IPS DF 19.7 (cell line): ENCODE results near the gene RBM6.
"Not testable (repeated sequence)": the region's sequence is repeated elsewhere in the genome, so short reads cannot be mapped to it uniquely, and the experiment has no call there.

Experiments used
- DNase-seq: peaks from one replicate; pipeline ENCODE4 v3.0.0-alpha.2; 2013; ENCODE audit warnings: low read depth, low spot score

RBM6 gene

GRCh38 chr3:49972656-49973055 is 32.7 kb downstream of the RBM6 start:
- DNase-seq: no peak

GRCh38 chr3:49976942-49977341 is 37.0 kb downstream of the RBM6 start:
- DNase-seq: no peak

GRCh38 chr3:49984394-49984793 is 44.4 kb downstream of the RBM6 start:
- DNase-seq: no peak

DNA sequence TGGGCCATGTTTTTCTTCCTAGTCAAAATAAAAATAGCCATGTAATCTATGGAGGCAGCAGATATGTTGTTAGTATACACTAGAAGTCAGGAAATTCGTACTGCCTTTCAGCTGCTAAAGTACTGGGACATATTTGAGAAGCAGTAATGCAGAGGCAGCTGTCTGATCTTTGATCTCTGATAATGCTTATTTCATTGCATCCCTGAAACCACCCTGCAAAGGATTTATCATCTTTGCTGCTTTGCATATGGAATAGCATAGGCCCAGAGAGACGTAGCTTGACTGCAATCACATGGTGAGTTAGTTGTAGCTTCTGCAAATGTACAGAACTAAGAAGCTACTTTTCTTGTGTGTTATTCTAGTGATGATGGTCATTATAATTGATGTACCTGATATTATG is 52.4 kb downstream of the RBM6 start:
- no peak for DNase-seq

DNA sequence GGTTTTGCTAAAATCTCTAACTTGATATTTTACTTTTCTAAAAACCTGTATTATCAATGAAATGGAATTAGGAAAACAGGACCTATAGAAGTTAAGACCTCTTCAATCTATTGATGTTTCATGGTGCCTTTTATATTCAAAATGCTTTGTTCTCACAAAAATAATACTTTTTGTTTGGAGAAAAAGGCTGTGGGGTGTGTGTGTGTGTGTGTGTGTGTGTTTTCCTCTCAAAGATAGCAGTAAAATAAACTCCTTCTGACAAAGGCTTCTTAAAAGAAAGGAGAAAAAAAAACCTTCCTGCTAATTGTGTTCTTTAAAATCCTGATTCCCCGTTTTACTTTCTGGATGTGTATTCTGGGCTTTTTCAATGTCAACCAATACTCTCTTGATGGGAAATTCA is 54.5 kb downstream of the RBM6 start:
- DNase-seq: no peak

GRCh38 chr3:49996016-49996415 is 56.1 kb downstream of the RBM6 start:
- DNase-seq: no peak

GRCh38 chr3:49997862-49998261 is 57.9 kb downstream of the RBM6 start:
- DNase-seq: no peak

GRCh38 chr3:49998326-49998725 is 58.4 kb downstream of the RBM6 start:
- no peak for DNase-seq

DNA sequence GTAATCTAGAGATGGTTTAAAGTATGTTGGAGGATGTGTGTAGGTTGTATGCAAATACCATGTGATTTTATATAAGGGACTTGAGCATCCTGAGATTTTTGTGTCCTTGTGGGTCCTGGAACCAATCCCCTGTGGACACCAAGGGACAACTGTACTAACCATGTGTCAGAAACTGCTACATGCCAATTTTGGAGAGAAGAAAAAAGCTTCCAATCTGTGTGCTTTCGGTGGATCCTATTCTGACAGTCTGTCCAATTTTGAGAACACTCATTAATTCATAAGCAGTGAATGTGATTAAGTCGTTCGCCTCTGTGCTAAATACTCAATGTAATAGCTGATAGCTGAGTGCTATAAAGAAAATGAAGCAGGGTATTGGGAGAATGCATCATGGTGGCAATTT is 61.6 kb downstream of the RBM6 start:
- no peak for DNase-seq

GRCh38 chr3:50003216-50003615 is 63.3 kb downstream of the RBM6 start:
- no peak for DNase-seq

DNA sequence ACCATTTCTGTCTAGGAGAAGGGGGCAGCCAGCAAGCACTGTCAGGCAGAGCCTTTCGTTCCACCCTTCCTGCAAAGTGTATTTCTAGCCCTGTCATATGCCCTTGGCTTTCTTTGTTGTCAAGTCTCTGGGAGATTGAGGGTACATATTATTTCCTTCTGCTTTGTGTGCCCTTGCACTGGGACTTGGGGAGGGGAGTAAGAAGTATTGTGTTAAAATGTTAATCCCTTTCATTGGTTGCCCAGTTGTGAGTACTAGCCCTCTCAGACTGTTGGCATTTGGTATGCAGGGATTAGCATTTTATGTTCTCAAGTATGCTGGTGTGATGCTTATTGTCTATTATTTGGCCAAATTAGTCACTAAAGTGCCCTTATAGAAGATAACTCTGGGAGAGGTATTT is 63.9 kb downstream of the RBM6 start:
- DNase-seq: no peak

DNA sequence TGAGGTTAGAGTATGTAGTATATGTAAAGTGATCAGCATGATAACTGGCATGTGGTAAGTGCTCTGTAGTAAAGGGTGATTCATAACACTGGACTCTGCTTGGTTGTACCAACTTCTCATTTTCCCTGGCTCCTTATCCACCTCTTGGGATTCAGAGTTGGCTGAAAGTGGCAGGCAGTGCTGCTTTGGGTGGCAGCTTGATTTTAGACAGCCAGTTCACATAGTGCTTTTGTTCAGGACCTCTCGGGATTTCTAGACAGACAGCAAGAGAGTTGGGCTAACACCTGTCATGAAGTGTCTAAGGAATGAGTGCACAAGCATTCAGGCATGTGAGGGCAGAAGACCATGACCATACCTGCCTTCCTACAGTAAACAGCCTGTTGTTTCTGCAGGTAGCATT is 69.0 kb downstream of the RBM6 start:
- DNase-seq: no peak

DNA sequence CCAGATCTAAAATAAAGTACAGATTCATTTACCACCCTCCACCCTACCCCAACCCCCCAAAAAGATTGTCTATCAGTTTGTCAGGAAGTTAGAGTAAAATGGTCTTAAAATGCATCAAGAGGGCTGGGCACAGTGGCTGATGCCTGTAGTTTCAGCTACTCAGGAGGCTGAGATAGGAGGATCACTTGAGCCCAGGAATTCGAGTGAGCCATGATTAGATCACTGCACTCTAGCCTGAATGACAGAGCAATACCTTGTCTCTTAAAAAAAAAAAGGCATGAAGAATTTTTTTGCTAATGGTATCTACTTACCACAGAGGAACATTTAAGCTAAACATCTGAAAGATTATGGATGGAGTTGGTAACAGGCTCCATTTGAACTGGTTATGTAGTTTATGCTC is 71.0 kb downstream of the RBM6 start:
- no peak for DNase-seq

DNA sequence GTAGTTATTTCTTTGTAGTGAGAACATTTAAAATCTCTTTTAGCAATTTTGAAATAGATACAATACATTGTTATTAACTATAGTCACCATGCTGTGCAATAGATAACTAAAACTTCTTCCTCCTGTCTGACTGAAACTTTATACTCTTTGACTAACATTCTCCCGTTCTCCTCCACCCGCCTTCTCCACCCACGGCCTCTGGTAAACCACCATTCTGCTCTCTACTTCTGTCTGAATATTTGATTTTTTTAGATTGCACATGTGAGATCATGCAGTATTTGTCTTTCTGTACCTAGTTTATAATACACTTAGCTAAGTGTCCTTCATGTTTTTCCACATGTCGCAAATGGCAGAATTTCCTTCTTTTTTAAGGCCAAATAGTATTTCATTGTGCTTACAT is 76.0 kb downstream of the RBM6 start:
- no peak for DNase-seq

GRCh38 chr3:50028346-50028745 is 88.4 kb downstream of the RBM6 start:
- DNase-seq: no peak

DNA sequence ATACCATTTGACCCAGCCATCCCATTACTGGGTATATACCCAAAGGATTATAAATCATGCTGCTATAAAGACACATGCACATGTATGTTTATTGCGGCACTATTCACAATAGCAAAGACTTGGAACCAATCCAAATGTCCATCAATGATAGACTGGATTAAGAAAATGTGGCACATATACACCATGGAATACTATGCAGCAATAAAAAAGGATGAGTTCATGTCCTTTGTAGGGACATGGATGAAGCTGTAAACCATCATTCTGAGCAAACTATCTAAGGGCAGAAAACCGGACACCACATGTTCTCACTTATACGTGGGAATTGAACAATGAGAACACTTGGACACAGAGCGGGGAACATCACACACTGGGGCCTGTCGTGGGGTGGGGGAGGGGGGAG is 91.3 kb downstream of the RBM6 start:
- not testable (repeated sequence) for DNase-seq

GRCh38 chr3:50044976-50045375 is 105.0 kb downstream of the RBM6 start:
- DNase-seq: no peak

DNA sequence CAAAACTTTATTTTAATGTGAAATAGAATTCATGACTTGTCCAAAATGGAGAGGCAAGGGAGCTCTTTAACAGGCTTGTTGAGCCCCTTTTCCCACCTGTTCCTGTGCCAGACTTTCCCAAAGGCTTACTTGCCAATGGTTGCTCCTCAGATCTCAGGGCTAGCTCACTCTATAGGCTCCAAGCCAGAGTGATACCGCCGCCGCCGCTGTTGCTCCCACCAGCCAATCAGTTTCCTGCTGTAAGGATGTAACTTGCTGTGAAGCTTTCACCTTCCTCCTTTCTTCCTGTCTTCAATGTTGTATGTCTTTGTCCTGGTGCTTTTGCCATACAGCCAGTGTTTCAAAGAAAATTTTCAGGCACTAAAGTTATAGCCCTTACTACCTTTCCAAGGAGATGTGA is 107.5 kb downstream of the RBM6 start:
- no peak for DNase-seq

GRCh38 chr3:50050361-50050760 is 110.4 kb downstream of the RBM6 start:
- DNase-seq: no peak

GRCh38 chr3:50057756-50058155 is 117.8 kb downstream of the RBM6 start:
- DNase-seq: no peak

GRCh38 chr3:50068134-50068533 is 128.2 kb downstream of the RBM6 start:
- DNase-seq: no peak

GRCh38 chr3:50078091-50078490 is 138.1 kb downstream of the RBM6 start:
- DNase-seq: no peak

GRCh38 chr3:50078622-50079021 is 138.7 kb downstream of the RBM6 start:
- no peak for DNase-seq

GRCh38 chr3:50084951-50085350 is 145.0 kb downstream of the RBM6 start:
- not testable (repeated sequence) for DNase-seq
